RWPE1 (cell line): ENCODE measurements around the gene TMEM252.

Experiments
- CTCF ChIA-PET: fragments of 350-600 bp; sonication (Branson Sonifier 250); formaldehyde crosslinking; extraction: SDS; loops from one replicate; lab custom pipeline; 2021; lab: Yijun Ruan, JAX
- POLR2A ChIA-PET: fragments of 400-600 bp; formaldehyde crosslinking; extraction: SDS; loops from one replicate; lab custom pipeline; 2020; ENCODE audit warnings: antibody characterized with exemption; ENCODE audit not compliant: low non-redundant PET; lab: Yijun Ruan, JAX
- DNase-seq: peaks from one replicate; pipeline ENCODE4 v3.0.0; 2012; ENCODE audit warnings: low spot score
- H3K27ac ChIP-seq: fragments of 450-650 bp; 2 replicates; pipeline ENCODE4 v1.5.1; 2017
- TF ChIP-seq, protein P1 (sequence below): fragments of 450-650 bp; conservative IDR thresholded peaks from 2 replicates; pipeline ENCODE4 v1.5.1; 2017; ENCODE audit warnings: low read depth, mild to moderate bottlenecking

TMEM252 gene

GRCh38 chr9:68496356-68496755, 44.3 kb downstream of the TMEM252 start:
- CTCF ChIA-PET, result interaction anchor here (0.9 kb wide), 1 partner anchor 15 kb away, joined by 3 read pairs; no protein-coding TSS in a partner anchor

DNA sequence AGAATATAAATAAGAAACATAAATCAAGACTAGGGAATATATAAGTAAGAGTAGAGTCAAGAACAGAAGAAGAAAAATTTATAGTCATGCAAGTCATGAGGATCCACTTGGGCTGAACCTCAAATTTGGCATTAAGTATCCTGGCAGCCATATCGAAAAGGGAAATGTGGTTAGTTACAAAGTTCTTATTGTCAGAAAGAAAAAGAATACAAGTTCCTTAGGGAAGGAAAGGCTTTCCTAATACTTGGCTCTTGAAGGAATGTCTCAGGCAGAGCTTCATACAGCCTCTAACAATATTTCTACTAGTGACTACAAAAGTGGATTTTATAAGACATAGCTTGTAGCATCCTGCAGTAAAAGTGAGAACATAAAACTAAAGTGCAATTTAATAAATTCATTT, 45.4 kb downstream of the TMEM252 start:
- POLR2A ChIA-PET, result no interaction called here
- CTCF ChIA-PET, result interaction anchor here (0.6 to 0.9 kb wide), 2 partner anchors 13 to 14 kb away, joined by 3 read pairs; no protein-coding TSS in a partner anchor
- TF ChIP-seq, protein P1, sequence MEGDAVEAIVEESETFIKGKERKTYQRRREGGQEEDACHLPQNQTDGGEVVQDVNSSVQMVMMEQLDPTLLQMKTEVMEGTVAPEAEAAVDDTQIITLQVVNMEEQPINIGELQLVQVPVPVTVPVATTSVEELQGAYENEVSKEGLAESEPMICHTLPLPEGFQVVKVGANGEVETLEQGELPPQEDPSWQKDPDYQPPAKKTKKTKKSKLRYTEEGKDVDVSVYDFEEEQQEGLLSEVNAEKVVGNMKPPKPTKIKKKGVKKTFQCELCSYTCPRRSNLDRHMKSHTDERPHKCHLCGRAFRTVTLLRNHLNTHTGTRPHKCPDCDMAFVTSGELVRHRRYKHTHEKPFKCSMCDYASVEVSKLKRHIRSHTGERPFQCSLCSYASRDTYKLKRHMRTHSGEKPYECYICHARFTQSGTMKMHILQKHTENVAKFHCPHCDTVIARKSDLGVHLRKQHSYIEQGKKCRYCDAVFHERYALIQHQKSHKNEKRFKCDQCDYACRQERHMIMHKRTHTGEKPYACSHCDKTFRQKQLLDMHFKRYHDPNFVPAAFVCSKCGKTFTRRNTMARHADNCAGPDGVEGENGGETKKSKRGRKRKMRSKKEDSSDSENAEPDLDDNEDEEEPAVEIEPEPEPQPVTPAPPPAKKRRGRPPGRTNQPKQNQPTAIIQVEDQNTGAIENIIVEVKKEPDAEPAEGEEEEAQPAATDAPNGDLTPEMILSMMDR, result no peak
- no peak for DNase-seq
- no peak overlapping the region for H3K27ac ChIP-seq

More at GRCh38 chr9:68496356-68496755, 44.3 kb downstream of the TMEM252 start:
- no peak overlapping the region for H3K27ac ChIP-seq
- TF ChIP-seq, protein P1, result no peak
- POLR2A ChIA-PET, result no interaction called here
- DNase-seq, result no peak

GRCh38 chr9:68493958-68494577, 46.6 kb downstream of the TMEM252 start:
- ChIA-PET CTCF (interaction anchor here (0.6 to 1.2 kb wide), 2 partner anchors 13 to 42 kb away, joined by 5 to 6 read pairs; no protein-coding TSS in a partner anchor), POLR2A (no interaction called here)
- no peak overlapping the region for H3K27ac ChIP-seq
- no peak for DNase-seq
- TF ChIP-seq, protein P1, result no peak

GRCh38 chr9:68493541-68493940, 47.1 kb downstream of the TMEM252 start:
- H3K27ac ChIP-seq, result no peak overlapping the region
- TF ChIP-seq, protein P1, result no peak
- ChIA-PET CTCF (interaction anchor here (1.2 kb wide), 1 partner anchor 14 kb away, joined by 6 read pairs; no protein-coding TSS in a partner anchor), POLR2A (no interaction called here)
- no peak for DNase-seq

DNA sequence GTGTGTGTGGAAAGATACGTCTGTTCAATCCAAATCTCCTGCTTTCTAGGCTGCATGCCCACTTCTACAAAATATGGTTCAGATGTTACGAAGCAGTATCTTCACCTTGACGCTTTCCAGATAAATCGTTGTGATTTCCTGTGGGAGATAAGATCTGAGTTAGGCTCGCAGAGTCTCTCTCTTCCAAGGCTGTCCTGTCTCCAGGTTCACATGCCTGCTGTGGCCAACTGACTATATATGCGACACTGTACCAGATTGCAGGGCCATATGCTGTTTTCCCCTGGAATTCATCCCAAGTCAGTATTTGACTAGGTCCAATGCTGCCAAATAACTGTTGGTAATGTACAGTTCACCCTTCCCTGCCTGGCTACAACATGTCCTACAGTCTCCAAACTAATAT, 47.9 kb downstream of the TMEM252 start:
- H3K27ac ChIP-seq, result no peak overlapping the region
- CTCF ChIA-PET, result interaction anchor here (1.2 kb wide), 1 partner anchor 15 kb away, joined by 6 read pairs; no protein-coding TSS in a partner anchor
- TF ChIP-seq, protein P1, result no peak
- DNase-seq, result no peak
- POLR2A ChIA-PET, result no interaction called here

DNA sequence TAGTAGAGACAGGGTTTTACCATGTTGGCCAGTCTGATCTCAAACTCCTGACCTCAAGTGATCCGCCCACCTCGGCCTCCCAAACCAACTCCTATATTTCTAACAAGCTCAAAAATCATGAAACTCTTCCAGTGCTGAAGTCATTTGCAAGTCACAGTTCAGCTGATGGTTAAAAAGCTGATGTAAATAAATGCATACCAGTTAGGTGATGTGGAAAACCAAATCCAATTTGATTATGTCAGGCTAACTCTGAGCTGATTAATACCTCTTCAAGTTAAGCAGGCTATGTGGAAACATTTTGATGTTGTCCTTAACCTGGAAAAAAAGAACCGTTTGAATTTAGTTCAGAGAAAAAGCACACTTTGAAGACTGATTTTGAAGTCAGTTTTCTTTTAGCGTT, 51.0 kb downstream of the TMEM252 start:
- ChIA-PET CTCF (interaction anchor here (0.7 kb wide), 1 partner anchor 756 kb away, joined by 4 read pairs; no protein-coding TSS in a partner anchor), POLR2A (interaction anchor here (0.7 kb wide), 1 partner anchor 87 kb away, joined by 5 read pairs; no protein-coding TSS in a partner anchor)
- TF ChIP-seq, protein P1, result no peak
- no peak overlapping the region for H3K27ac ChIP-seq
- DNase-seq, result no peak
